Stimulated activated CD4-positive, alpha-beta T cell treated with anti-CD3 and anti-CD28 coated beads, Interleukin-1b, Interleukin-23, amount 100 ng/mL, for 1 hour (primary cell): ENCODE data around the gene RAPGEF5.

Experiments used
- DNase-seq, 2 donors: peaks; one replicate each; pipeline ENCODE4 v3.0.0-alpha.2; 2020; ENCODE audit warnings: low read depth in 2 of 2

Gene RAPGEF5, protein sequence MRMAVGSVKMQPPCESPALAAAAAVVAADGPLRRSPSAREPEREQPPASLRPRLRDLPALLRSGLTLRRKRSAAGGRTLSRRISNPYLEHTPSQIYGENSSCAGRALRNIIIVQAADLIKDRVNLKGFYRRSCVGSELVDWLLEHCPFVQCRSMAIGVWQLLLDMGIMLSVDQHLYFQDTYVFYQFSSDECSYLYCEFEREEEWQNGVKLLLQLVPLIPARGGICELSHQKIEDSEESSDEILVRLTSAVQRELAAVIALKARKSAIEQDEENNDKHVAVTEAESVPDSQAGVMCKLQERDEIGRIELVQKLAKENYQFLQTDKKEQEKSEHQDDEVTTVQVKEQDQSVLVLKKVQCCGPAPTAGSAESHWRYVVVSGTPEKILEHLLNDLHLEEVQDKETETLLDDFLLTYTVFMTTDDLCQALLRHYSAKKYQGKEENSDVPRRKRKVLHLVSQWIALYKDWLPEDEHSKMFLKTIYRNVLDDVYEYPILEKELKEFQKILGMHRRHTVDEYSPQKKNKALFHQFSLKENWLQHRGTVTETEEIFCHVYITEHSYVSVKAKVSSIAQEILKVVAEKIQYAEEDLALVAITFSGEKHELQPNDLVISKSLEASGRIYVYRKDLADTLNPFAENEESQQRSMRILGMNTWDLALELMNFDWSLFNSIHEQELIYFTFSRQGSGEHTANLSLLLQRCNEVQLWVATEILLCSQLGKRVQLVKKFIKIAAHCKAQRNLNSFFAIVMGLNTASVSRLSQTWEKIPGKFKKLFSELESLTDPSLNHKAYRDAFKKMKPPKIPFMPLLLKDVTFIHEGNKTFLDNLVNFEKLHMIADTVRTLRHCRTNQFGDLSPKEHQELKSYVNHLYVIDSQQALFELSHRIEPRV

DNA sequence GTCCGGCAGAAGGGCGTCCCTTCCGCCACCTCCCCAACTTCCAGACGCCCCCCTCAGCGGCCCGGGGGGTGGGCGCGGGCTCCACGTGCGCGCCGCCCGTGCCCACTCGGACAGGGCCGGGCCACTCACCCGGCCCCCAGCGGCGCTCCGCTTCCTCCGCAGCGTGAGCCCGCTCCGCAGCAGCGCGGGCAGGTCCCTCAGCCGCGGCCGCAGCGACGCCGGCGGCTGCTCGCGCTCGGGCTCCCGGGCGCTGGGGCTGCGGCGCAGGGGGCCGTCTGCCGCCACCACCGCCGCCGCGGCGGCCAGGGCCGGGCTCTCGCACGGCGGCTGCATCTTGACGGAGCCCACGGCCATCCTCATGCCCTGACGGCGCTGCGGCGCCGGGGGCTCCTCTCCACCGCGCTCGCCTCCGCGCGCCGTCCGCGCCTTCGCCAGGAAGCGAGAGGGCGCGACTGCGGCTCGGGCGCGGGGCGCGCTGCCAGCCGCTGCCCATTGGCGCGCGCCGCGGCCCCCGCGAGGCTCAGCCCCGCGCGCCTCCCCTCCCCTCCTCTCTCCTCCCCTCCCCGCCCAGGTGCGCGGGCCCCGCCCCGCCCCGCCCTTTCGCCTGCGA is at the start of gene RAPGEF5:
Gene RAPGEF5, minus strand, starts transcription at position 454 of the 610 bp plus-strand sequence. Its CDS starts 94 bp downstream, at position 360.
- no peak for DNase-seq

DNA sequence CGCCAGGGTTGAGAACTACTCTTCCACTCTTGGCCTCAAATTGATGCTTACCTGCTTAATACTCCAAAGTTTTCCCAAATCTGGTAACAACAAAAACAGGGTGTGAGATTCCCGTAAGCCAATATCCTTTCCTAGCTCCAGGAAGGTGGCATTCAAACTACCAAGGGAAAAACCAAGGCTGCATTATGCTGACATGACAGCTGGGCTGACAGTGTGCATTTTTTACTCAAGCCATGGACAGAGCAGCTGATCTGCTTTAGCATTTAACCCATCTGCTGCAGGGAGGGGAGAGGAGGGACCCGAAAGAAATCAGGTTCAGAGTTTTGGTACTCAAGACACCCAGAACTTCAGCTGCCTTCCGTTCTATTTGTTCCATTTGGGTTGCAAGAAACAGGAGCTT is 49.8 kb upstream of the RAPGEF5 start:
- DNase-seq = no peak

DNA sequence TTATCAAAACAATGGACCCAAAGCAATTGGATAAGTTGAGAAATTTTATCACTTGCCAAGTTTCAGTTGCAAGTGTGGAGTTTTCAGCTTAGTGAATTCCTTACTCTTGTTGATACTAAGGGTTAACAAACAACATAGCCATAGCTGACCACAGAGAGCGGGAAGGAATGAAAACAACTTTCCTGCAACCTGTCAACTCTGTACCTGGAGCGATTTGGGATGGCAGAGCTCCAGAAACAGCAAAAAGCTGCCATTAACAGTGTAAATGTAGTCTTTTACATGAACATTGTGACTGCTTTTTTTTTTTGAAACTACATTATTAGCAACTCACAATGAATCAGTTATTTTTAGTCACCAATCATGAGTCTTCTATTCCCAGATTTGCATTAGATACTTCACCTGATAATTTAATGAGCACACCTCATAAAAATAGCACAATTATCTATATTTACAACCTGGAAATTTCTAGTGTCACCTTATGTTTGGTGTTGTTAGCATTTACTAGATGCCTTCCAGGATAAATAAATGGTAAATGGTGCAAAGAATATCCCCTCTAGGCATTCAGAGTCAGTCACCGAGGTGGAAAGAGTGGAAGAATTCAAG is 47.6 kb upstream of the RAPGEF5 start:
- no peak for DNase-seq

DNA sequence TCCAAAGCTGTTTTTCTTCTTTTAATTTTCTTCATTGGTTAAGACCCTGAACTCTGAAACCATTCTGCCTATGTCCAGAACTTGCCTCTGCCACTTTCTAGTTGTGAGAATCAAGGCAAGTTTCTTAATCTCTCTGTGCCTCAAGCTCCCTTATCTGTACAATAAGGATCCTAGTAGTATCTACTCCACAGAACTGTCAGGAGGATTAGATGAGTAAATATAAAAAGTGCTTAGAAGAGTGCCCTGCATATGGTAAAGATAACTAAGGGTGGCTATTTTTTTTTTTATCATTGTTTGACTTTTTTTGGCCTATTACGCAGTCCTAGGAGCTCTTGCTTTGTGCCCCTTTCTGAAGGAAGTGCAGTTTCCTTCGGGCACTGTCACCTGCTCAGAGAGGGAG is 46.4 kb upstream of the RAPGEF5 start:
- no peak for DNase-seq

DNA sequence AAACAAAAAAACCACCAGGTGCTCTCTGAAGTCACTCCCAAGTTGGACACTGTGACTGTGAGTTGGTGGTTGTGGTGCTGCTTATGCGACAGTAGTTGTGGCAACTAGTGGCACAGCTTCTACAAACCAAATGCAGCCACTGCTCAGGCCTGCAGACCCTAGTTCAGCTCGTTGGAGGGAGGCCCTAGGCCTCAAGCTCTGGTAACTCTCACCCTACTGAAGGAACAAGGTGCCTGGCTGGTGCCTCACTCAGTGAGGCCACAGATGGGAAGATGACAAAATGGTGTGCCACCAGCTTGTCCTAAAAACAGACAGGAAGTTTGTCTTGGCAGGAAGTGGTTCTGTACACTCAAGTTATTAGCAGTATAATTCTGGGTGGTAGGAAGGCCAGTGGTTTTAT is 45.3 kb upstream of the RAPGEF5 start:
- DNase-seq = no peak

DNA sequence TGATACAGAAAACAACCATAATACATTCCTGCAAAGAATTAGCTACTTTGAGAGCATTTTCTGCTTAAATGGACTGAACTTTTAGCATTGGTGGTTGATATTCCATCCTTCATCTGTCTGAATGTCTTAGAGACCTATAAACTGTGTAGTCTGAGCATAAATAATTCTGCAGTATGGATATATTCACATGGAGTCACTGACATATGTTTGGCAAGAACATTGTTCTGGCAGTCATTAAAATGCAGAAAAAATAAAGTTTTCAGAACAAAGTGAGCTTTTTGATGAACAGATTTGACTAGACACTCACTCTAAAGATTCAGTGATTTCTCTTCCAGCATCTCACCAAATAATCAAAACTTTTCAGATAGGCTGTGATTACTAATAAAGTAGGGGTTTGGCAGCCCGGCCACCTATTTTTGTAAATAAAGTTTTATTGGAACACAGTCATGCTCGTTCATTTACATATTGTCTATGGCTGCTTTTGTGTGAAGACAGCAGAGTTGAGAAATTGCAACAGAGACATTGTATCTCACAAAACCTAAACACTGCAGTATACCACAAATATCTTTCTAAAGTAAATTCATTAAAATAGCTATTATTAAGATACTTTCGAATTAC is 44.1 kb upstream of the RAPGEF5 start:
- DNase-seq = no peak

DNA sequence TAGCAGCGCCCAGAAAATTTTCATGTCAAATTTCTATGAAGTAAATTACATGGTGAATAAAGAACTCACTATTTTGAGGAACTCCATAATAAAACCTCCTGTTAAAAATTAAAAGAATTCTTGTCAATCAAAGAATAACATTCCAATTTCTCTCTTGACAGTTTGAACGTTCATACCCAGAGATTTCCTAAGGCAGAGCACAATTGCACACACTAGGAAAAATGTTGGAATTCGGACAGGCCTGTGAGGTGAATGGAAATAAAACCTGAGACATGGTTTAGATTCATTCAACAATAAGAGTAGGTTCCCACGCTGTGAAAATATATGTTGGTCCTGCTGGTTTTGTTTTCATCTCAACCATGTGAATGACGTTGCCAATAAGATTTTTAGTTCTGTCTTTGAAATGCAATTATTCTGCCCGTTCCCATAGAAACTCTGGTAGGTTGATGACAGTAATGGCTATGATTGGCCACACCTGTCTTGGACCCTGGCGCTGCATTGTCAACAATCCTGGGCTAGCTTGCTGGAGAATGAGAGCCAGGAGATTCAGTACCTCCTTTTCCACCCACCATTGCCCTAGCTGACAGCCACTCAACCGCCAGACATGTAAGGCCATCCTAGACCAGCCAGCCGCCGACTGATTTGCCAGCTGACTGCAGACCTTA is 43.3 kb upstream of the RAPGEF5 start:
- no peak for DNase-seq

DNA sequence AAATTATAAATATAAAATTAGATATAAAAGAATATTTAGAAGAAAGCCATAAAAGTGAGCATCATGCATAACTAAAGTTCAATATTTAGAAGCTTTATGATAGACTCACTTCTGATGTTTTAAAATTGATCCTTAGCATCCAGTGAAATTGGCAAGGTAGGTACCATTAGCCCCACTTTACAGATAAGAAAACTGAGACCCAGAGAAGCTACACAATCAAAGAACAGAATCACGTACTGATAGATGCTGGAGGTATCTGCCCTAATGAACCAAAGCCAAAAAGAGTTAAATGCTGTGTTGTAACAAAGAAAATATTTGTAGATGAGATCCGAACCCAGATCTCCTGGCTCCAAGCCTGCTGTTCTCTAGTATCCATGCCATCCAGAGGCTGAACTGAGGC is 42.6 kb upstream of the RAPGEF5 start:
- no peak for DNase-seq

DNA sequence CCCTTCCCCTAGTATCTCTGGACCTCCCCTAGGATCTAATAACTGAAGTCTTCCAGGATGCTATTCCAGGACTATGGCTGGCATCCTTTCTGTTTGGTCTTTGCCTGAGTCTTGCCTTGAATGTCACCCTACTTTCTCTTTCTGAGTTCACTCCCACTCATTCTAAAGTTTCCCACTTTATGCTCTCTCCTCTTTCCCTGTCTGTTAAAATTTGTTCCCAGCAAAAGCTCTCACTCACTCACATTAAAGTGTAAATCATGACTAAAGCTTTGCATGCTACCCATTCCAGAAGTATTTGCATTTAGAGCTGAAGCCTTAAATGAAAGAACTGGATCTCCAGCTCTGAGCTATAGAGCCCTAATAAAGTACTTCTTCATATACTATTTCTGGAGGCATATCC is 42.1 kb upstream of the RAPGEF5 start:
- DNase-seq = no peak

DNA sequence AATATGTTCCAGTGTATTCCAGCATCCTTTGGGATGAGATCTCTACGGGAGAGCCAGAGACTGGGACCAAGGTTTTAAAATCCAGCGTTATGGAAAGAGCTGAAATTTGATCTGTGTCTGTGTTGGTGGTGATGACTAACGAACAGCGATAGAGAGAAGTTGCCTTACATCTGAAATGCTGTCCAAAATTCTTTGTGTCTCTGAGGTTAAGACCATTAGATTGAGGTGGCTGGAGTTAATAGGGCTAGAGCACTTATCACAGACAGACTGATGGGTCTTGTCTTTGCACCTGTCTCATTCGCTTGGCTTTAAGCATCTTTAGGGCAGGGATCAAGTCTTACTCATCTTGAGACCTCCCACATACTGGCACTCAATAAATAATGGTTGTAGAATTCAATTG is 41.0 kb upstream of the RAPGEF5 start:
- DNase-seq = no peak

DNA sequence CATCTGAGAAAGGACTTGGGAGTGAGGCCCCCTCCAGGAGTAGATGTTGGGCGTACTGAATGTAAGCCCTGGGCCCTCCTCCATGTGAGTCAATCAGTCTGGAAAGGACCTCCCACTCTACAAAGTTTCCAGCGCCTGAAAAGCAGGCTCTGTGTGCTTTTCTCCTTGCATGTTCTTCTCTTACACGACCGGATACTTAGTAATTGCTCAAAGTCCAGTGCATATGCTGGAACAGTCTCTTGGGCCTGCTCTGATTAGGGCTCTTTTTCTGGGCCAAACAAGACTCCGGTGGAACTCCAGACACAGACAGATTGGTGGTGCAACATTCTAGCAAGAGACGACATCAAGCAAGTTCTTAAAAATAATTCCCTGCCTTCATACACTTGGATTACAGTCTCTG is 38.3 kb upstream of the RAPGEF5 start:
- no peak for DNase-seq

DNA sequence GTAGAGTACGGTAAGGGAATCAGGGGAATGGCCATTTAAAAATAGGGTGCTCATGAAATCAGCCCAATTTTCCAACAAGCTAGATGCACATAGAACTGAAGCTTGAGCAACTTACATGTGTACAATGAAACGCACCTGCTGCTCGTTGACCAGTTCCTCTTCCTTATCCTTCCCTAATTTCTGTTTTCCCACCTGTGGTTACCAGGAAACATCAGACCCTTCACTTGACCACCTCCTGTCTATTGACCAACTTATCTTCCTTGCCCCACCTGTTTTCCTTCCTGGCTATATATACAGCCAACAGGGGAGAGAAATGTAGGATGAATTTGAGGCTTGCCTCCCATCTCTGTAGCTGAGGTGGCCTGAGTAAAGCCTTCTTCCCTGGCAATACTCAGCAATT is 37.8 kb upstream of the RAPGEF5 start:
- no peak for DNase-seq

DNA sequence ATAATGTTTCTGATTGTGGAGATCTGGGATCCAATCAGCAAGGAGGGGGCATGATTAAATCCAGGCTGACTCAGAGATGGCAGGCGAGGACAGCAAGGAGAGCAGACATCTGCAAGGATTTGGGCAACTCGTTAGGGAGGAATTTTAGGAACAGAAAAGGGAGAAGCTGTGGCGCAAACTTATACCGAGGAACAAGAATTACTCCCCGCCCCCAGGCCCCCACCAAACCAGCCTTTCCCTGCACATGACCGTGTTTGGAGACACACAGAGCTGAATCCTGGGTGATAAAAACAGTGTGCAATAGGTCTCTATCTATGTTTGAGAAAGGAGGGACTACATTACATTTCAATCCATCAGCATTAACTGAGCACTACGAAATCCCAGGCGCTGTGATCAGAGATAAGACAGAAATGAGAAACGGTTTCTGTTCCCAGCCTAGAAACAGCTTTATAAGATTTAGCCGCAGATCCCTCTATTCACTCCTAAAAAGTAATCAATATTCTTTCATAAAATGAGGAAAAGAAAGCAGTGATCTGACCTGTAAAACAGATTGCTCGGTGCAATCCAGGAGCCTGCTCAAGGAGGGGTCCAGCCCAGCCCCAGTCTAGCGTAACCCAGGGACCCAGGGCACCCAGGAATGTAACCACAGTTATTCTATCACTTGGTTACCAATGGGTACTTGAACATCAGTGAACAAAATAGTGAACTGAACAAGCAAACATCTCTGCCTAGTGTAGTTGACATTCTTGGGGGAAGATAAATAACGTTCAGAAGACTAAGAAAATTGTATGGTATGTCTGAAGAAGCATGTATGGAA is 37.2 kb upstream of the RAPGEF5 start:
- DNase-seq = no peak

DNA sequence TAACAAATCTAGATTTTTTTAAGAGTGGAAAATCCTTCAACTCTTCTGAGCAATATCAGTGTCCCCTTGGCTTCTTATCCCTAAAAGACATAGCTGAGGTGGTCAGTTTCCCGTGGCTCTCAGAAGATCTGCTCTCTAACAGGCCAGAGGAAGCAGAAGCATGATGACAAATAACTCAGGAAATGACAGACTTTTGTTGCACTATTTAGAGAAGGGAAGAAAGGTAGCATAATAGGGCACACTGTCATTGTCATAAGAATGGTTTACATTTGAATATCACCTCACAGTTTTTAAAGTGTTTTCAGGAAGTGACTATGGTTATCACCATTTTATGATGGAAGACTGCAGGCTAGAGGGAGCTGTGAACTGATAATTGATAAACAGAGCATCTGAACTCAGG is 33.6 kb upstream of the RAPGEF5 start:
- DNase-seq = no peak

DNA sequence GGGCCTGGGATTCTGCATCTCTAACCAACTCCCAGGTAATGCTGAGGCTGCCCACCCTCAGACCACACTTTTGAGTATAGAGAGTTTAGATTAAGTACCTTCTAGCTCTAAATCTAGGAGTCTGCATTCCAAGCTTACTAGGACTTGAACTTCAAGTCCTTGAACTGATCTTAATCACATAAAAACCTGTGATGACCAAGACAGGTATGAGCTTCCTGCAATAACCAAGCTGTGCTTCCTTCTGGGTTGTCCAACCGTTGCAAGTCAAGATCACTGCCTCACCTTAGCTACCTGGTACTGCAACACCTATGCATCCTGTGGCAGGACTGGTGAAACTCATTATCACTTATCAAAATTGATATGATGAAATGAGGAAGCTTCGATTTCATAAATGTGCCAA is 32.9 kb upstream of the RAPGEF5 start:
- no peak for DNase-seq

DNA sequence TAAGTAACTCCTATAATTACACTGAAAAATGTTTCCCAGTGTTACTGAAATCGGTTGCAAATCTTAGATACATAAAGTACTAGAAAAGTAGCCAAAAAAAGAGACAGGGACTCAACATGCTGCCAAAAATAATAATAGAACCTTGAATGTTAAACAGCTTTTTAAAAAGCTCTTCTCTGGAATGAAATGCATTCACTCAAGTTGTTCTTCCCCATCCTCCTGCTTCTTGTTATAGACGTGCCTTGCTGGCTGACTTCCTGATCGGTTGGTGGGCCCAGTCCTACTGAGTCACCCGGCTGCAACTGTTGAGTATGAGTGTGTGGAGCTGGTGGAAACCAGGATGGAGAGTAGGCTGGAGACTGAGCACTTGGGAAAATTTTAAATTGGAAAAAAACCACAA is 30.6 kb upstream of the RAPGEF5 start:
- DNase-seq = no peak

DNA sequence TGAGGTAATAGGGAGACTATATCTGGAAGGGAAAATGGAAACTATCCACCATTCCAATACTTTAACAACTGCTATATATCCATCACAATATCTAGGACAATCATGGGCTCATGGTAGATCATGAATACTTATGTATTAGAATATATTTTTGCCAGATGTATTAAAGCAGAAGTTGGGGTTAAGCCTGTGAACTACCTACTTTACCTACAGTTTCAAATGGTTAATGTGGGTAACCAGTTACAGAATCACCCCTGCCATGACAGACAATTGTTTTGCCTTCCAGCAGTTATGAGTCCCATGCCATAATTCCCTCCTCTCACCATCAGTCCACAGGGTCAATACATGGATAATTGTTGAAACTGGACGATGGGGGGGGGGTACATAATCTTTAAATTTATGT is 29.9 kb upstream of the RAPGEF5 start:
- DNase-seq = no peak

DNA sequence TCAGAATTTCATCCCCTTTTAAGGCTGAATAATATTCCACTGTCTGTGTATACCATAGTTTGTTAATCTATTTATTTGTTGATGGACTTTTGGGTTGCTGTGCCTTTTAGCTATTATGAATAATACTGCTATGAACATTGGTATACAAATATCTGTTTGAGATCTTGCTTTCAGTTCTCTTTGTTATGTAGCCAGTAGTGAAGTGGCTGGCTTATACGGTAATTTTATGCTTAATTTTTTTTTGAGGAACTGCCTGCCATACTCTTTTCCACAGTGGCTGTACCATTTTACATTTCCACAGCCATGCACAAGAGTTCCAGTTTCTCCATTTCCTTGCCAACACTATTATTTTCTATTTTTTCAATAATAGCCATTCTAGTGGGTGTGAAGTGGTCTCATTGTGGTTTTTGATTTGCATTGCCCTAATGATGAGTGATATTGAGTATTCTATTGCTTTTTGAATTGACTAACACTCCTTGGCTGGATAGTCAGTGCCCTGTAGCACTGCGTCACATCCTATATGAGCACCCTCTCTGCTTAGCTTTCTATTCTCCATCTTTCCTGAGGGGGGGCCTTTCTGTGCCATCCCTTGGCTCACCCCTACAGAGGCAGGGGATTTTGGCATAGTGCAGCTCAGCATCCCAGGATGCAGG is 29.4 kb upstream of the RAPGEF5 start:
- no peak for DNase-seq

DNA sequence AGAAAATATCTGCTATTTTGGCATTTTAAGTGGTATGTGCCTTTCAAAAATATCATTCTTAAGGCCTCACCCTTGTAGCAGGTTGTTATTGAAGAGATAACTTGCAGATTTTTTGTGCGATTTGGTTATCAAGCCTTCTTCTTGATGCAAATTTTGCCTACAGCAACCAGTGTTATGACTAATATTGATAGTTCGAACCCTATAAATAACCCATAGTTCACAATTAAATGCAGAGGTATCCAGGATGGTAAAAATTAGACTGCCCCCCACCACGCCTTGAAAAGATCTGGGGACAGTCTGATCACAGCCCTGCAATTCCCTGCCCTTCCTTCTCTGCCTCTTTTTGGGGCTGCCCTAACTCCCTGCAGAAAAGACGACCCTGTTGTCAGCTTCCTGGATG is 28.4 kb upstream of the RAPGEF5 start:
- no peak for DNase-seq

DNA sequence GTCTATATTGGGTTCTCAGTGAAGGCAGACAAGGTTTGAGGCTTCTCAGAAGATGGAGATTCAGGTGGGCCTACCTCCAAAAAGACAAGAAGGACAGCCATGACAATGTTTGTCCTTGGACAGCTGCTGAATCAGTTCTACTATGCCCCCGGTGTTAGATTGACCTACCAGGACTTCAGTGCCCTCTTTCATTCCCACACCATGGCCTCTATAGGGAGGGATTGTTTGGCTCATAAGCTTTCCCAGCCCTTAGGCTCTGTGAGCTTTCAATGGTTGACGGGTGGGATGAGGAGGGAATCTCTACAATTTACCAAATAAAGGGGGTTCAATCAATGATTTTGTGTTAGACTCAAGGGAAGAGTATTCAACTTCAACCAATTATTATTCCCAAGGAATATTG is 23.4 kb upstream of the RAPGEF5 start:
- no peak for DNase-seq
